Astrocyte (in vitro differentiated cells and primary cell): ENCODE data around the gene GALK1. TPM values are rescaled to one million over a fixed set of nuclear protein-coding genes. Genes with fewer than 3 reads are reported as not detected.
"Not testable (repeated sequence)": the region's sequence is repeated elsewhere in the genome, so short reads cannot be mapped to it uniquely, and the experiment has no call there.

ENCODE experiments used
- DNase-seq: peaks from one replicate; pipeline ENCODE4 v3.0.0-alpha.2; 2010; ENCODE audit warnings: low read depth
- FAIRE-seq: peaks from 2 replicates; lab custom pipeline; 2011; peaks lifted over from hg19 to GRCh38; lab: Jason Lieb, UNC
- H2AFZ ChIP-seq: 2 replicates; pipeline ENCODE4 v1.6.0; 2012; ENCODE audit warnings: low read depth, low read length, inconsistent platforms
- H3K27ac ChIP-seq: 2 replicates; pipeline ENCODE4 v1.5.1; 2011; ENCODE audit warnings: low read depth, low read length, inconsistent platforms
- H3K27me3 ChIP-seq: 2 replicates; pipeline ENCODE4 v1.6.0; 2011; ENCODE audit warnings: low read length, inconsistent platforms; ENCODE audit not compliant: insufficient read depth
- H3K36me3 ChIP-seq: 2 replicates; pipeline ENCODE4 v1.5.1; 2011; ENCODE audit warnings: low read length, inconsistent platforms; ENCODE audit not compliant: insufficient read depth
- H3K4me1 ChIP-seq: 2 replicates; pipeline ENCODE4 v1.5.1; 2011; ENCODE audit warnings: low read length, inconsistent platforms; ENCODE audit not compliant: insufficient read depth
- H3K4me2 ChIP-seq: 2 replicates; pipeline ENCODE4 v1.6.0; 2012; ENCODE audit warnings: low read length, inconsistent platforms
- H3K4me3 ChIP-seq: 2 replicates; pipeline ENCODE4 v1.5.1; 2011; ENCODE audit warnings: low read depth, mild to moderate bottlenecking, low read length, inconsistent platforms; ENCODE audit not compliant: insufficient read depth
- H3K79me2 ChIP-seq: 2 replicates; pipeline ENCODE4 v1.6.0; 2012; ENCODE audit warnings: mild to moderate bottlenecking, low read length, inconsistent platforms; ENCODE audit not compliant: insufficient read depth
- H3K9ac ChIP-seq: 2 replicates; pipeline ENCODE4 v1.6.0; 2012; ENCODE audit warnings: mild to moderate bottlenecking, low read length, inconsistent platforms
- H3K9me3 ChIP-seq: 2 replicates; pipeline ENCODE4 v1.5.1; 2012; ENCODE audit warnings: low read depth, mild to moderate bottlenecking, low read length, inconsistent platforms; ENCODE audit not compliant: insufficient read depth
- H4K20me1 ChIP-seq: 2 replicates; pipeline ENCODE4 v1.6.0; 2012; ENCODE audit warnings: low read length, inconsistent platforms; ENCODE audit not compliant: insufficient read depth
- H3K27ac Mint-ChIP-seq: one replicate; pipeline ENCODE4 v1.8.0; 2021; ENCODE audit warnings: mild to moderate bottlenecking, mixed read lengths; ENCODE audit not compliant: unreplicated experiment
- H3K27me3 Mint-ChIP-seq: one replicate; pipeline ENCODE4 v1.8.0; 2021; ENCODE audit warnings: low read depth, mixed read lengths; ENCODE audit not compliant: unreplicated experiment
- H3K36me3 Mint-ChIP-seq: one replicate; pipeline ENCODE4 v1.8.0; 2021; ENCODE audit warnings: low read depth, mixed read lengths; ENCODE audit not compliant: unreplicated experiment
- H3K4me1 Mint-ChIP-seq: one replicate; pipeline ENCODE4 v1.8.0; 2021; ENCODE audit warnings: low read depth, mixed read lengths; ENCODE audit not compliant: unreplicated experiment
- H3K4me3 Mint-ChIP-seq: one replicate; pipeline ENCODE4 v1.8.0; 2021; ENCODE audit warnings: mild to moderate bottlenecking, moderate library complexity, mixed read lengths; ENCODE audit not compliant: unreplicated experiment
- H3K9me3 Mint-ChIP-seq: one replicate; pipeline ENCODE4 v1.8.0; 2021; ENCODE audit warnings: mild to moderate bottlenecking, mixed read lengths; ENCODE audit not compliant: unreplicated experiment
- CTCF ChIP-seq: IDR thresholded peaks from 2 replicates; pipeline ENCODE4 v1.5.1; 2011; ENCODE audit warnings: low read depth, mild to moderate bottlenecking, inconsistent platforms, low read length, moderate library complexity; ENCODE audit not compliant: insufficient read depth
- EZH2 ChIP-seq: IDR thresholded peaks from 2 replicates; pipeline ENCODE4 v1.6.1; 2012; ENCODE audit warnings: mild to moderate bottlenecking, low read length, inconsistent platforms; ENCODE audit not compliant: insufficient read depth
- total RNA-seq: library from RNA; stranded (reverse); gene quantifications from 2 replicates; pipeline ENCODE4 v1.2.1, GENCODE V29; 2021

Gene GALK1
- total RNA-seq, 1 donor from 2014 or later: 22.6 TPM

- Histone ChIP-seq H2AFZ (no peak overlapping the region), H3K79me2 (peaks cover 13% of the 10 kb centered on the region), H3K36me3 (peaks cover 12% of the 10 kb centered on the region), H3K27ac (no peak overlapping the region), H3K4me1 (peaks cover 17% of the 10 kb centered on the region), H3K9me3 (no peaks in the 10 kb centered on the region), H3K4me3 (no peak overlapping the region), H3K9ac (no peak overlapping the region), H3K4me2 (no peak overlapping the region), H4K20me1 (peaks cover 45% of the 10 kb centered on the region), H3K27me3 (no peaks in the 10 kb centered on the region)
- no peaks in the 10 kb centered on the region for H3K9me3 Mint-ChIP-seq
- no peak overlapping the region for H3K4me3 Mint-ChIP-seq
- H3K4me1 Mint-ChIP-seq: peaks cover 18% of the 10 kb centered on the region
- H3K27me3 Mint-ChIP-seq: no peaks in the 10 kb centered on the region
- H3K27ac Mint-ChIP-seq: no peak overlapping the region
- TF ChIP-seq EZH2: no peak
- no peak for TF ChIP-seq CTCF
- FAIRE-seq (no peak), DNase-seq (no peak)
- H3K36me3 Mint-ChIP-seq: peaks cover 12% of the 10 kb centered on the region
Measured at GRCh38 chr17:75811174-75811573, 46.2 kb upstream of the GALK1 start.

- not testable (repeated sequence) for FAIRE-seq, H3K27me3 Mint-ChIP-seq, H3K4me3 ChIP-seq, DNase-seq, H3K9ac ChIP-seq, H2AFZ ChIP-seq, H3K4me3 Mint-ChIP-seq, H3K9me3 ChIP-seq, H3K36me3 ChIP-seq, H3K9me3 Mint-ChIP-seq, H3K27ac ChIP-seq, H3K27me3 ChIP-seq, H3K27ac Mint-ChIP-seq, H3K4me2 ChIP-seq
- peaks cover 18% of the 10 kb centered on the region for H3K4me1 Mint-ChIP-seq
- Histone ChIP-seq H3K79me2 (peaks cover 13% of the 10 kb centered on the region), H4K20me1 (peaks cover 45% of the 10 kb centered on the region), H3K4me1 (peaks cover 17% of the 10 kb centered on the region)
- H3K36me3 Mint-ChIP-seq: peaks cover 12% of the 10 kb centered on the region
Measured at GRCh38 chr17:75810756-75811155, 45.8 kb upstream of the GALK1 start.

GRCh38 chr17:75810216-75810615 is 45.2 kb upstream of the GALK1 start:
- H2AFZ ChIP-seq: no peak overlapping the region
- peaks cover 45% of the 10 kb centered on the region for H4K20me1 ChIP-seq
- no peak for TF ChIP-seq EZH2
- peaks cover 15% of the 10 kb centered on the region for H3K4me1 Mint-ChIP-seq
- H3K27me3 Mint-ChIP-seq: no peaks in the 10 kb centered on the region
- no peak overlapping the region for H3K4me3 Mint-ChIP-seq
- peaks cover 14% of the 10 kb centered on the region for H3K4me1 ChIP-seq
- H3K36me3 ChIP-seq: peaks cover 9% of the 10 kb centered on the region
- no peak for DNase-seq
- no peaks in the 10 kb centered on the region for H3K9me3 ChIP-seq
- no peak for FAIRE-seq
- H3K4me2 ChIP-seq: no peak overlapping the region
- no peaks in the 10 kb centered on the region for H3K9me3 Mint-ChIP-seq
- no peak overlapping the region for H3K27ac Mint-ChIP-seq
- H3K9ac ChIP-seq: no peak overlapping the region
- H3K36me3 Mint-ChIP-seq: peaks cover 12% of the 10 kb centered on the region
- no peak overlapping the region for H3K4me3 ChIP-seq
- no peak overlapping the region for H3K27ac ChIP-seq
- H3K79me2 ChIP-seq: peaks cover 13% of the 10 kb centered on the region
- no peaks in the 10 kb centered on the region for H3K27me3 ChIP-seq
